GM18508 (cell line): ENCODE results near the gene KDM3A.

Source experiments
- ATAC-seq: cut with Tn5 transposase; IDR thresholded peaks from one replicate; pipeline ENCODE4 v1.9.1; 2021; ENCODE audit warnings: moderate number of reproducible peaks; ENCODE audit not compliant: insufficient read depth, unreplicated experiment

KDM3A gene

GRCh38 chr2:86513948-86514660, 72.9 kb downstream of the KDM3A start:
- ATAC-seq = no peak

GRCh38 chr2:86518481-86518880, 77.3 kb downstream of the KDM3A start:
- no peak for ATAC-seq

- ATAC-seq = no peak
These were observed 78.2 kb downstream of the KDM3A start for GRCh38 chr2:86519349-86519748.

GRCh38 chr2:86520153-86520552, 79.0 kb downstream of the KDM3A start:
- ATAC-seq = no peak

GRCh38 chr2:86521922-86522321, 80.8 kb downstream of the KDM3A start:
- no peak for ATAC-seq

GRCh38 chr2:86522711-86523110, 81.5 kb downstream of the KDM3A start:
- no peak for ATAC-seq

GRCh38 chr2:86523491-86523890, 82.3 kb downstream of the KDM3A start:
- ATAC-seq = no peak

- no peak for ATAC-seq
These were observed 84.5 kb downstream of the KDM3A start for GRCh38 chr2:86525421-86526340.

GRCh38 chr2:86533589-86533988, 92.4 kb downstream of the KDM3A start:
- ATAC-seq = no peak

- no peak for ATAC-seq
These were observed 100.2 kb downstream of the KDM3A start for GRCh38 chr2:86541334-86541733.
